Transverse colon (tissue), 4 donors: ENCODE measurements around the gene HSDL1. TPM values are rescaled to one million over a fixed set of nuclear protein-coding genes. Genes with fewer than 3 reads are reported as not detected.

Experiments
- DNase-seq: peaks from one replicate; pipeline ENCODE4 v3.0.0-alpha.2; 2019
- H3K27ac ChIP-seq, 4 donors: fragments of 200-600 bp; sonication (generic); 2 replicates each; pipeline ENCODE4 v1.5.1; 2016 to 2018; ENCODE audit warnings: inconsistent platforms in 4 of 4
- H3K27me3 ChIP-seq: fragments of 200-600 bp; sonication (generic); 2 replicates; pipeline ENCODE4 v1.5.1; 2017; ENCODE audit warnings: inconsistent platforms
- H3K36me3 ChIP-seq, 4 donors: fragments of 200-600 bp; sonication (generic); 2 replicates each; pipeline ENCODE4 v1.5.1; 2017 to 2019; ENCODE audit warnings: inconsistent platforms in 4 of 4
- H3K4me1 ChIP-seq, 4 donors: fragments of 200-600 bp; sonication (generic); 2 replicates each; pipeline ENCODE4 v1.5.1; 2017 to 2020; ENCODE audit warnings: inconsistent platforms in 4 of 4
- H3K4me3 ChIP-seq, 4 donors: fragments of 200-600 bp; sonication (generic); 1 replicate in 1 of 4; 2 replicates in 3 of 4; pipeline versions ENCODE4 v1.5.1 to v1.6.1; 2017 to 2019; ENCODE audit warnings: inconsistent platforms in 4 of 4
- H3K9me3 ChIP-seq, 2 donors: fragments of 200-600 bp; sonication (generic); 2 replicates each; pipeline ENCODE4 v1.5.1; 2017 to 2019; ENCODE audit warnings: inconsistent platforms in 2 of 2
- EP300 ChIP-seq: sonication (generic); formaldehyde crosslinking; IDR thresholded peaks from one replicate; pipeline ENCODE4 v1.6.1; 2017; ENCODE audit warnings: antibody characterized with exemption, low read depth
- POLR2A ChIP-seq: fragments of 450-650 bp; IDR thresholded peaks from one replicate; pipeline ENCODE4 v1.6.1; 2016; ENCODE audit warnings: antibody characterized with exemption, mild to moderate bottlenecking, moderate library complexity
- POLR2AphosphoS5 ChIP-seq, 3 donors: sonication (generic); formaldehyde crosslinking; IDR thresholded peaks; one replicate each; pipeline ENCODE4 v1.6.1; 2016; ENCODE audit warnings: antibody characterized with exemption in 3 of 3
- WGBS, 2 donors: methylation state at CpG; one replicate each; pipeline ENCODE4 v1.1.5; 2018; ENCODE audit warnings: low coverage in 1 of 2; 5-methylcytosine and 5-hydroxymethylcytosine counted together
- in situ Hi-C, 4 donors: fragments of 200-750 bp; cut with MboI; loops; one replicate each; pipeline versions ENCODE4 v1.15.0 to v1.15.1; 2017; ENCODE audit warnings: low sequenced_read_pairs in 3 of 4, low pct_ligation_motif_present in 1 of 4, low pct_unique_long_range_greater_than_20kb in 1 of 4
- intact Hi-C: fragments of 100-400 bp; cut with DNase I; formaldehyde crosslinking; loops from one replicate; pipeline ENCODE4 v1.15.1; 2023; ENCODE audit warnings: low total_unique reads
- total RNA-seq, 4 donors: library from RNA; depleted of rRNA; stranded (reverse); fragments of >200 nt; gene quantifications; one replicate each; pipeline ENCODE4 v1.1.0, GENCODE V29; 2016
- TF ChIP-seq, protein P1 (sequence below), 5 experiments: fragments of 200-600 bp in 3 of 5; fragments of 450-650 bp in 2 of 5; sonication (generic) in 3 of 5; IDR thresholded peaks; 1 replicate in 2 of 5; 2 replicates in 3 of 5; pipeline ENCODE4 v1.5.1; 2016 to 2017; ENCODE audit warnings: antibody characterized with exemption in 5 of 5, inconsistent platforms in 3 of 5, mild to moderate bottlenecking in 2 of 5, moderate library complexity in 1 of 5

HSDL1 gene
- total RNA-seq, 4 donors from 2014 or later = 1.2 to 16.2 (median 8.7) TPM

DNA sequence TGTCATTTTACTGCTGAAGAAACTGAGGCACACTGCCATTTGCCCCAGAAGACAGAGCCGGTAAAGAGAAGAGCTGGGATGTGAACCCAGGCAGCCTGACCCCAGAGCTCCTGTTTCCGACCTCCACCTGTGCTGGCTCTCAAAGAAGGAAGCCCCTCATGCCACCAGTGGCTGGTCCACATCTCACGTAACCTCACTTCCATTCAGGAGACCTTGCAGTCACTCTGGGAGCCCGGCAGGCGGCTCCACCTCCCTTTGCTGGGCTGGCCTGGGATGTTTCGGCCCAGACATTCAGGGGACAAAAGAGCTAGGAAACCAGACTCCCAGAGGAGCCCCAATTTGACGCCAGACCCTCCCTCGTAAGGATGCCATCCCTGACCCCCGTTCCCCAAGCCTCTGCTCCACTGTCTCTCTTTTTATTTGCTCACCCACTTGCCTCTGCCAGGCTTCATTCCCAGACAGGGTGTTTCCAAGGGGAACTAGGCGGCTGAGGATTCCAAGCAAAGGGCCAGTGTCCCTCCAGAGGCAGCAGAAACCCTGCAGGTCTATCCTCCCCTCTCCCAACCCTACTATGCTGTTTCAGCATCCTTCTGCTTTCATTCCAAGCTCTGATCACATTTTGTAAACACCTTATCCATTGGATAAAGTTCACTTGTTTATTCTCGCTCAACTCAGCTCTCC lies 39.1 kb upstream of the HSDL1 start:
- intact Hi-C loops (no loop called here), in situ Hi-C loops (loop anchor here in 3 of 4 donors (10.0 to 25.0 kb wide), 3 partner anchors 89 to 372 kb away; partner anchors contain the start of genes HSBP1 (in 1 of the 3), NECAB2 (in 1 of the 3) and OSGIN1 (in 1 of the 3))
- Histone ChIP-seq H3K27me3 (no peaks in the 10 kb centered on the region), H3K4me3 (no peak overlapping the region), H3K4me1 (peaks cover 5 to 12% (median 8%) of the 10 kb centered on the region in 4 donors), H3K36me3 (peaks cover 0 to 5% (median 2%) of the 10 kb centered on the region in 4 donors), H3K9me3 (no peaks in the 10 kb centered on the region), H3K27ac (peak overlapping the region in 1 of 4 donors; percentile 22)
- 69 to 88% methylated on average over 2 to 11 of the region's 11 CpGs for WGBS, 2 donors
- TF ChIP-seq EP300 = no peak
- TF ChIP-seq POLR2AphosphoS5 (IDR thresholded peaks at IDR 0.05) = no peak
- TF ChIP-seq POLR2A = no peak
- TF ChIP-seq, protein P1, sequence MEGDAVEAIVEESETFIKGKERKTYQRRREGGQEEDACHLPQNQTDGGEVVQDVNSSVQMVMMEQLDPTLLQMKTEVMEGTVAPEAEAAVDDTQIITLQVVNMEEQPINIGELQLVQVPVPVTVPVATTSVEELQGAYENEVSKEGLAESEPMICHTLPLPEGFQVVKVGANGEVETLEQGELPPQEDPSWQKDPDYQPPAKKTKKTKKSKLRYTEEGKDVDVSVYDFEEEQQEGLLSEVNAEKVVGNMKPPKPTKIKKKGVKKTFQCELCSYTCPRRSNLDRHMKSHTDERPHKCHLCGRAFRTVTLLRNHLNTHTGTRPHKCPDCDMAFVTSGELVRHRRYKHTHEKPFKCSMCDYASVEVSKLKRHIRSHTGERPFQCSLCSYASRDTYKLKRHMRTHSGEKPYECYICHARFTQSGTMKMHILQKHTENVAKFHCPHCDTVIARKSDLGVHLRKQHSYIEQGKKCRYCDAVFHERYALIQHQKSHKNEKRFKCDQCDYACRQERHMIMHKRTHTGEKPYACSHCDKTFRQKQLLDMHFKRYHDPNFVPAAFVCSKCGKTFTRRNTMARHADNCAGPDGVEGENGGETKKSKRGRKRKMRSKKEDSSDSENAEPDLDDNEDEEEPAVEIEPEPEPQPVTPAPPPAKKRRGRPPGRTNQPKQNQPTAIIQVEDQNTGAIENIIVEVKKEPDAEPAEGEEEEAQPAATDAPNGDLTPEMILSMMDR (IDR thresholded peaks at IDR 0.05) = peak in 1 of 5 experiments; percentile 5
- no peak for DNase-seq

- WGBS, 2 donors = 93 to 96% methylated on average over 3 to 5 of the region's 5 CpGs
- intact Hi-C loops = no loop called here
- in situ Hi-C loops = loop anchor here in 3 of 4 donors (10.0 to 25.0 kb wide), 3 partner anchors 89 to 371 kb away; partner anchors contain the start of genes HSBP1 (in 1 of the 3), NECAB2 (in 1 of the 3) and OSGIN1 (in 1 of the 3)
- H3K27me3 ChIP-seq = no peaks in the 10 kb centered on the region
- peaks cover 0 to 5% (median 2%) of the 10 kb centered on the region in 4 donors for H3K36me3 ChIP-seq
- no peak for DNase-seq
- no peak for TF ChIP-seq EP300
- TF ChIP-seq POLR2AphosphoS5 (IDR thresholded peaks at IDR 0.05) = no peak
- TF ChIP-seq, protein P1 (IDR thresholded peaks at IDR 0.05) = no peak
- no peak for TF ChIP-seq POLR2A
- peaks cover 5 to 12% (median 8%) of the 10 kb centered on the region in 4 donors for H3K4me1 ChIP-seq
- no peak overlapping the region for H3K4me3 ChIP-seq
- no peak overlapping the region for H3K27ac ChIP-seq
- no peaks in the 10 kb centered on the region for H3K9me3 ChIP-seq
These were observed 38.5 kb upstream of the HSDL1 start for GRCh38 chr16:84183572-84183875.

DNA sequence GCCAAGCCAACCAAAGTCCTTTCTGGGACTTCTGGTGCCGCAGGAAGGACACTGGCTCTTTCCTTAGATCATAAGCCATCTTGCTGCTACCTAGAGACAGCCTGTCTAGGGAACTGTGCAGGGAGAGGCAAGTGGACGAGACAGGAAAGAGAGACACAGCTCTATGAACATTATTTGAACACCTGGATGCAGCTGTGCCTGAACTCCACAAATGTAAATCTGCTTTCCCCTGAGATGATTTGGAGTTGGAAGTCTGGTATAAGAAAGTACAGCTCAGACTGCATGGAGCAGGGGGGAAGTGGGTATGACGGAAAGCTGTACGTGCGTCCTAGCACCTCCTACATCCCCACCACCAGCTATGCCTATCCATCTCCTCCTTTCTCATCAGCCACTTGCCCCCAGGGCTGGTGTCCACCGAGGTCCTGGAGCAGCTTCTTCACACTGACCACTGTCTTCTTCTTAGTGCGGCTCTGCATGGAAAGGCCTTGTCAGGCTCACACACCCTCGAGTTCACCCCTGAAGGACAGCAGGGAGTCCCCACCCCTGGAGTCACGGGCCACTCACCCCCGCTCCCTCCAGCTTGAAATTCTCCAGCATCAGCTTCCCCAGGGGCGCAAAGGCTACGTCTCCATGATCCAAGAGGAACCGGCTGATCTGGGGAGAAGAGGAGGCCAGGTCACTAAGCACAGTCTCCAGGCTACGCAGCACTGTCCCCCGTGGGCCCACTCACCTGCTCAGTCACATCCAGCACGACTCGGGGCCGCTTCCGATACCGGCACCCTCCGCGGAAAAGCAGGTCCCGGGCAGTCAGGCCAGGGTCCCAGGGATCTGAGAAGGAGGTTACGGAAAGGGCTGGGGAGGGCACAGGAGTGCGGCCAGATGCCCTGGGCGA lies 37.9 kb upstream of the HSDL1 start:
- Histone ChIP-seq H3K4me3 (no peak overlapping the region), H3K36me3 (peaks cover 0 to 5% (median 2%) of the 10 kb centered on the region in 4 donors), H3K4me1 (peaks cover 5 to 12% (median 9%) of the 10 kb centered on the region in 4 donors), H3K9me3 (no peaks in the 10 kb centered on the region), H3K27me3 (no peaks in the 10 kb centered on the region), H3K27ac (no peak overlapping the region)
- no peak for DNase-seq
- TF ChIP-seq POLR2AphosphoS5 (IDR thresholded peaks at IDR 0.05) (no peak), POLR2A (no peak)
- TF ChIP-seq, protein P1 (IDR thresholded peaks at IDR 0.05) = no peak
- intact Hi-C loops = no loop called here
- in situ Hi-C loops = loop anchor here in 3 of 4 donors (10.0 to 25.0 kb wide), 3 partner anchors 88 to 371 kb away; partner anchors contain the start of genes HSBP1 (in 1 of the 3), NECAB2 (in 1 of the 3) and OSGIN1 (in 1 of the 3)
- WGBS, 2 donors = 96% methylated on average over 26 of the region's 26 CpGs; no CpG with 5 or more reads in 1 of the 2 donors

DNA sequence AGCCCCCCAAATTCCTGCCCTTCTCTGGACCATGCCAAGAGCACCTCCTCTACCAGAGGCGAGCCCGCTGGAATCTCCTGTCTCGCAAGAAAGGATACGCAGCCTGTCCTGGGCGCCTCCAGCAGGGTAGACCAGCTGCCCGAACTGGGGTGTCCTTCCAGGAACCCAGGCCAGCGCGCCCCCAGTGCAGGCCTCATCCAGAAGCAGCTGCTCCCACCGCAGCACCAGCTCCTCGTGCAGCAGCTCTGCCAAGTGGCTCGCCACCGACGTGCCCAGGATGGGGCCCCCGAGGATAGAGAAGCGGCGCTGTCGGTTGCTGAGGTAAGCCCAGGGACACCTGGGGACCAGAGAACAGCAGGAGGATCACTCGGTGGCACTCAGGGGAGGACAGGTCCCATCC lies 37.1 kb upstream of the HSDL1 start:
- no peak for DNase-seq
- Histone ChIP-seq H3K9me3 (no peaks in the 10 kb centered on the region), H3K27me3 (no peaks in the 10 kb centered on the region), H3K4me1 (peaks cover 11 to 20% (median 14%) of the 10 kb centered on the region in 4 donors), H3K27ac (no peak overlapping the region), H3K4me3 (no peak overlapping the region), H3K36me3 (peaks cover 0 to 5% (median 2%) of the 10 kb centered on the region in 4 donors)
- 97% methylated on average over 17 of the region's 18 CpGs; no CpG with 5 or more reads in 1 of the 2 donors for WGBS, 2 donors
- no peak for TF ChIP-seq EP300
- TF ChIP-seq POLR2AphosphoS5 (IDR thresholded peaks at IDR 0.05) = no peak
- TF ChIP-seq, protein P1 (IDR thresholded peaks at IDR 0.05) = no peak
- no peak for TF ChIP-seq POLR2A
- intact Hi-C loops (no loop called here), in situ Hi-C loops (loop anchor here in 3 of 4 donors (10.0 to 25.0 kb wide), 3 partner anchors 87 to 370 kb away; partner anchors contain the start of genes HSBP1 (in 1 of the 3), NECAB2 (in 1 of the 3) and OSGIN1 (in 1 of the 3))
